ENCODE measurements around the gene MYBPC1.
"Not testable (repeated sequence)": the region's sequence is repeated elsewhere in the genome, so short reads cannot be mapped to it uniquely, and the experiment has no call there.

MYBPC1 gene

GRCh38 chr12:101594700-101595099 lies at the start of gene MYBPC1:
TSS of gene MYBPC1 (plus strand) at chr12:101594971. CDS start at chr12:101595071, 100 bp downstream.
- Histone ChIP-seq H3K27me3 (no peaks in the 10 kb centered on the region), H3K4me2 (no peak within 1 kb of the TSS), H3K36me3 (no peaks in the 10 kb centered on the region), H3K9ac (no peak within 1 kb of the TSS), H3K4me3 (no peak within 1 kb of the TSS), H3K27ac (no peak within 1 kb of the TSS), H4K20me1 (no peaks in the 10 kb centered on the region), H3K4me1 (no peaks in the 10 kb centered on the region), H3K9me3 (no peaks in the 10 kb centered on the region)
- TF ChIP-seq Cebpa-rat (IDR thresholded peaks at IDR 0.05): no peak

GRCh38 chr12:101551362-101552114 lies 43.2 kb upstream of the MYBPC1 start:
- TF ChIP-seq Cebpa-rat (IDR thresholded peaks at IDR 0.05): no peak
- no peaks in the 10 kb centered on the region for H4K20me1 ChIP-seq
- H3K9me3 ChIP-seq: peaks cover 20% of the 10 kb centered on the region
- H3K9ac ChIP-seq: no peak overlapping the region
- H3K27me3 ChIP-seq: no peaks in the 10 kb centered on the region
- no peaks in the 10 kb centered on the region for H3K36me3 ChIP-seq
- H3K4me1 ChIP-seq: no peaks in the 10 kb centered on the region
- H3K27ac ChIP-seq: no peak overlapping the region
- no peak overlapping the region for H3K4me3 ChIP-seq
- H3K4me2 ChIP-seq: no peak overlapping the region

GRCh38 chr12:101552277-101552676 lies 42.5 kb upstream of the MYBPC1 start:
- Histone ChIP-seq H3K4me3 (no peak overlapping the region), H3K27me3 (no peaks in the 10 kb centered on the region), H3K36me3 (no peaks in the 10 kb centered on the region), H3K27ac (no peak overlapping the region), H3K9me3 (peaks cover 20% of the 10 kb centered on the region), H4K20me1 (no peaks in the 10 kb centered on the region), H3K9ac (no peak overlapping the region), H3K4me1 (no peaks in the 10 kb centered on the region), H3K4me2 (no peak overlapping the region)
- TF ChIP-seq Cebpa-rat (IDR thresholded peaks at IDR 0.05): no peak

- Histone ChIP-seq H3K4me3 (no peak overlapping the region), H3K9ac (no peak overlapping the region), H3K4me2 (no peak overlapping the region), H4K20me1 (no peaks in the 10 kb centered on the region), H3K4me1 (no peaks in the 10 kb centered on the region), H3K27me3 (no peaks in the 10 kb centered on the region), H3K9me3 (no peaks in the 10 kb centered on the region), H3K27ac (no peak overlapping the region), H3K36me3 (no peaks in the 10 kb centered on the region)
- TF ChIP-seq Cebpa-rat (IDR thresholded peaks at IDR 0.05): peak; percentile 33; the same call in 1 of the 2 replicates
Observed at GRCh38 chr12:101557094-101557493, 37.7 kb upstream of the MYBPC1 start.

GRCh38 chr12:101558726-101559125 lies 36.0 kb upstream of the MYBPC1 start:
- H3K36me3 ChIP-seq, H3K4me3 ChIP-seq, H3K4me2 ChIP-seq, H3K9me3 ChIP-seq, H3K27ac ChIP-seq, H3K9ac ChIP-seq, H4K20me1 ChIP-seq, H3K27me3 ChIP-seq, H3K4me1 ChIP-seq: not testable (repeated sequence)

- Histone ChIP-seq H3K9ac (no peak overlapping the region), H3K4me3 (no peak overlapping the region), H3K27ac (no peak overlapping the region), H3K27me3 (no peaks in the 10 kb centered on the region), H3K36me3 (no peaks in the 10 kb centered on the region), H4K20me1 (no peaks in the 10 kb centered on the region), H3K9me3 (no peaks in the 10 kb centered on the region), H3K4me1 (no peaks in the 10 kb centered on the region), H3K4me2 (no peak overlapping the region)
- TF ChIP-seq Cebpa-rat (IDR thresholded peaks at IDR 0.05): no peak
Observed at GRCh38 chr12:101563212-101563611, 31.6 kb upstream of the MYBPC1 start.

- H3K27me3 ChIP-seq: no peaks in the 10 kb centered on the region
- no peak overlapping the region for H3K27ac ChIP-seq
- no peaks in the 10 kb centered on the region for H4K20me1 ChIP-seq
- H3K4me1 ChIP-seq: peaks cover 2% of the 10 kb centered on the region; the same call in 1 of the 2 replicates
- H3K4me2 ChIP-seq: no peak overlapping the region
- H3K9me3 ChIP-seq: no peaks in the 10 kb centered on the region
- TF ChIP-seq Cebpa-rat (IDR thresholded peaks at IDR 0.05): no peak
- no peak overlapping the region for H3K9ac ChIP-seq
- H3K36me3 ChIP-seq: no peaks in the 10 kb centered on the region
- no peak overlapping the region for H3K4me3 ChIP-seq
Observed at GRCh38 chr12:101564912-101565311, 29.9 kb upstream of the MYBPC1 start.

GRCh38 chr12:101566318-101566717 lies 28.5 kb upstream of the MYBPC1 start:
- no peaks in the 10 kb centered on the region for H3K9me3 ChIP-seq
- no peak overlapping the region for H3K4me3 ChIP-seq
- H3K27me3 ChIP-seq: no peaks in the 10 kb centered on the region
- no peaks in the 10 kb centered on the region for H3K36me3 ChIP-seq
- H3K27ac ChIP-seq: no peak overlapping the region
- peaks cover 9% of the 10 kb centered on the region; the same call in 1 of the 2 replicates for H3K4me1 ChIP-seq
- no peaks in the 10 kb centered on the region for H4K20me1 ChIP-seq
- no peak overlapping the region for H3K9ac ChIP-seq
- no peak for TF ChIP-seq Cebpa-rat (IDR thresholded peaks at IDR 0.05)
- no peak overlapping the region for H3K4me2 ChIP-seq

GRCh38 chr12:101567918-101568317 lies 26.9 kb upstream of the MYBPC1 start:
- Histone ChIP-seq H3K27me3 (no peaks in the 10 kb centered on the region), H3K36me3 (no peaks in the 10 kb centered on the region), H3K9ac (no peak overlapping the region), H3K9me3 (no peaks in the 10 kb centered on the region), H3K4me2 (no peak overlapping the region), H4K20me1 (no peaks in the 10 kb centered on the region), H3K4me1 (peaks cover 9% of the 10 kb centered on the region; the same call in 1 of the 2 replicates), H3K4me3 (no peak overlapping the region), H3K27ac (no peak overlapping the region)
- TF ChIP-seq Cebpa-rat (IDR thresholded peaks at IDR 0.05): no peak

- H3K4me1 ChIP-seq: peaks cover 9% of the 10 kb centered on the region; the same call in 1 of the 2 replicates
- no peak overlapping the region for H3K4me3 ChIP-seq
- H3K9ac ChIP-seq: no peak overlapping the region
- H4K20me1 ChIP-seq: no peaks in the 10 kb centered on the region
- H3K36me3 ChIP-seq: no peaks in the 10 kb centered on the region
- H3K27ac ChIP-seq: no peak overlapping the region
- H3K9me3 ChIP-seq: no peaks in the 10 kb centered on the region
- peak overlapping the region; percentile 32; the same call in 1 of the 2 replicates for H3K4me2 ChIP-seq
- TF ChIP-seq Cebpa-rat (IDR thresholded peaks at IDR 0.05): no peak
- H3K27me3 ChIP-seq: no peaks in the 10 kb centered on the region
Observed at GRCh38 chr12:101570047-101570446, 24.7 kb upstream of the MYBPC1 start.

Data from BLaER1 (cell line).